Heart right ventricle (tissue), 16 donors: ENCODE measurements around the gene ZFTA. TPM values are rescaled to one million over a fixed set of nuclear protein-coding genes. Genes with fewer than 3 reads are reported as not detected.

ENCODE experiments used
- ATAC-seq, 8 donors: fragments of 200-7000 bp; cut with Tn5 transposase; one replicate each; pipeline ENCODE4 v1.9.1; 2020; ENCODE audit warnings: mild to moderate bottlenecking in 8 of 8, moderate library complexity in 8 of 8, moderate number of reproducible peaks in 1 of 8
- DNase-seq, 2 donors: peaks; one replicate each; pipeline ENCODE4 v3.0.0-alpha.2; 2020
- H3K27ac ChIP-seq, 10 donors: fragments of 200-600 bp; sonication (generic) in 2 of 10; one replicate each; pipeline versions ENCODE4 v1.5.0 to v1.8.0; 2020 to 2022; ENCODE audit warnings: mild to moderate bottlenecking in 3 of 10
- H3K27me3 ChIP-seq, 7 donors: fragments of 200-600 bp; one replicate each; pipeline ENCODE4 v1.8.0; 2021 to 2022; ENCODE audit warnings: mild to moderate bottlenecking in 2 of 7
- H3K36me3 ChIP-seq, 9 donors: fragments of 200-600 bp; sonication (generic) in 1 of 9; one replicate each; pipeline versions ENCODE4 v1.5.0 to v1.8.0; 2020 to 2022; ENCODE audit warnings: mild to moderate bottlenecking in 2 of 9
- H3K4me1 ChIP-seq, 9 donors: fragments of 200-600 bp; sonication (generic) in 1 of 9; one replicate each; pipeline versions ENCODE4 v1.5.0 to v1.8.0; 2020 to 2022; ENCODE audit warnings: mild to moderate bottlenecking in 4 of 9
- H3K4me3 ChIP-seq, 10 donors: fragments of 200-600 bp; sonication (generic) in 2 of 10; one replicate each; pipeline versions ENCODE4 v1.5.0 to v1.8.0; 2020 to 2022; ENCODE audit warnings: mild to moderate bottlenecking in 7 of 10, moderate library complexity in 2 of 10
- H3K9me3 ChIP-seq, 11 donors: fragments of 200-600 bp in 10 of 11; sonication (generic) in 2 of 11; one replicate each; pipeline versions ENCODE4 v1.5.0 to v1.8.0; 2013 to 2022; ENCODE audit warnings: mild to moderate bottlenecking in 2 of 11, control low read depth in 1 of 11, moderate library complexity in 1 of 11
- WGBS, 2 donors: extraction: QIAGEN DNeasy Blood & Tissue Kit; methylation state at CpG; one replicate each; pipeline ENCODE4 v1.1.7; 2013; ENCODE audit warnings: inconsistent platforms in 1 of 2; 5-methylcytosine and 5-hydroxymethylcytosine counted together
- intact Hi-C, 10 donors: fragments of 100-400 bp; cut with DNase I; formaldehyde crosslinking; loops; one replicate each; pipeline versions ENCODE4 v1.11.1 to v1.14.2; 2022
- polyA plus RNA-seq, 2 donors: library from polyadenylated mRNA; stranded (reverse); fragments of 200-250 nt; gene quantifications; one replicate each; pipeline ENCODE4 v1.2.3, GENCODE V29; 2013
- total RNA-seq, 10 donors: library from RNA; stranded (reverse); fragmentation: NEBNext Ultra II Directional in 3 of 10; extraction: Animal tissue kit (Norgen Biotek cat#: 25700) in 3 of 10; gene quantifications; one replicate each; pipeline versions ENCODE4 v1.2.1 to v1.2.4, GENCODE V29; 2021 to 2023
- TF ChIP-seq, protein P1 (sequence below), 9 donors: fragments of 200-600 bp; sonication (generic) in 2 of 9; IDR thresholded peaks; one replicate each; pipeline versions ENCODE4 v1.5.0 to v1.8.0; 2021 to 2022; ENCODE audit warnings: antibody characterized with exemption in 9 of 9, mild to moderate bottlenecking in 5 of 9, moderate library complexity in 1 of 9
- donor health status: Arrhythmogenic right ventricular cardiomyopathy.
- donor health status: ischemic (EF 13 %, LVEDD 7.1; RV severe dilation, severe dysfunction).
- donor health status: healthy with polysubstance abuse.
- donor health status: DM: no; HTN: yes; CAD: no.
- donor health status: DM: no; HTN: no; CAD: no.
- donor health status: ischemic (EF 25% LVEDD 6.9; RV normal size, moderate dysfunction).
- donor health status: ischemic (EF 25% LVEDD 5.7; RV mildly dilated, moderate dysfunction).
- donor health status: healthy.
- donor health status: DM: yes; HTN: yes; CAD: no.
- donor health status: Ischemic cardiomyopathy.
- donor health status: ischemic (EF 35%, LVEDD 5.7; RV mildly dilated, moderate dysfunction).
- donor health status: nonischemic (EF 11% LVEDD 7.7; RV severe dilation, severe dysfunction).
- donor health status: DM: yes; HTN: yes; CAD: no.
- donor health status: PGD.
- donor health status: ischemic (EF 29% LVEDD 5.4; RV normal size, mild dysfunction).
- donor health status: nonischemic (EF 23%, LVEDD 6.1; RV moderate dilation, normal function).

The ZFTA gene
- total and polyA plus RNA-seq, 12 donors = 4.6 to 14.3 (median 8.6) TPM

DNA sequence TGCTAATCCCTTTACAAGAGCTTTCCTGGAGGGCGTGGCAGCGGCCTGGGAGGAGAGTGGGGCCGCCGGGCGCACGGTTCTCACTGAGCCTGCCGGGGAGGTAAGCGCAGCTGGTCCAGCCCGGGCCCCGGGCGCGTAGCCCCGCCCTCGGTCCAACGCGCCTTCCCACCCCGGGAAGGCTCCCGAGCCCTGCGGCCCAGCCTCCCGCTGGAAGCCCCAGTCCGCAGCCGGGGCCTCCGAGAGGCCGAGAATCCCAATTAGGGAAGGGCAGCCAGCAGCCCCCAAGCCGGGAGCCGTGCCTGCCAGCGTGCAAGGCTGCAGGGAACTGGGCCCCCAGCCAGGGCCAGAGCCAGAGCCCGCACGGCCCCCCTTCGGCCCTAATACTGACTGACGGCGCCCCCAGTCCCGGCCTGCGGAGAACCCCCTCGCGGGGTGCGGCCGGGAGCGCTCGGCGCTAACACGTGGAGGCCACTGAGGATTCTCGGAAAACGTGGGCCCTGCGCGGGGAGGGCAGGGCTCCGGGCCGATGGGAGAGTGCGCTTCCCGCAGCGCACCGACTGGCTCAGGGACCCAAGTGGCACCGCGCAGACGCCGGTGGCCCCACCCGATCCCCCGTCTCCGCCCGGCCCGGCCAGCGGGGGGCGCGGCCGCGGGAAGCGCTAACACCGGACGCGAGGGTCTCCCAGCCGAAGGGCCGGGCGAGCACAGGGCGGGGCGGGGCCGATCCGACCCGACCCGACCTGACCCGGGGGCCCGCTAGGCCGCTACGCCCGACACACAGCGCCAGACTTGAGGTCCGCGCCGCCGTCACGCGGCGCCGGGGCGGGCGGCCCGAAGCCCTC, 5.7 kb downstream of the ZFTA start:
- H3K36me3 ChIP-seq = peaks cover 0 to 45% (median 7%) of the 10 kb centered on the region in 9 donors
- intact Hi-C loops = loop anchor here in 5 of 10 donors (10.0 kb wide), 3 partner anchors 52 to 382 kb away; partner anchors contain the start of gene SPINDOC (in 1 of the 5)
- H3K27ac ChIP-seq = peak overlapping the region in 9 of 10 donors; percentile 50 to 74 (median 69)
- peak overlapping the region; percentile 26 to 67 (median 54) for H3K4me3 ChIP-seq
- TF ChIP-seq, protein P1, sequence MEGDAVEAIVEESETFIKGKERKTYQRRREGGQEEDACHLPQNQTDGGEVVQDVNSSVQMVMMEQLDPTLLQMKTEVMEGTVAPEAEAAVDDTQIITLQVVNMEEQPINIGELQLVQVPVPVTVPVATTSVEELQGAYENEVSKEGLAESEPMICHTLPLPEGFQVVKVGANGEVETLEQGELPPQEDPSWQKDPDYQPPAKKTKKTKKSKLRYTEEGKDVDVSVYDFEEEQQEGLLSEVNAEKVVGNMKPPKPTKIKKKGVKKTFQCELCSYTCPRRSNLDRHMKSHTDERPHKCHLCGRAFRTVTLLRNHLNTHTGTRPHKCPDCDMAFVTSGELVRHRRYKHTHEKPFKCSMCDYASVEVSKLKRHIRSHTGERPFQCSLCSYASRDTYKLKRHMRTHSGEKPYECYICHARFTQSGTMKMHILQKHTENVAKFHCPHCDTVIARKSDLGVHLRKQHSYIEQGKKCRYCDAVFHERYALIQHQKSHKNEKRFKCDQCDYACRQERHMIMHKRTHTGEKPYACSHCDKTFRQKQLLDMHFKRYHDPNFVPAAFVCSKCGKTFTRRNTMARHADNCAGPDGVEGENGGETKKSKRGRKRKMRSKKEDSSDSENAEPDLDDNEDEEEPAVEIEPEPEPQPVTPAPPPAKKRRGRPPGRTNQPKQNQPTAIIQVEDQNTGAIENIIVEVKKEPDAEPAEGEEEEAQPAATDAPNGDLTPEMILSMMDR (IDR thresholded peaks at IDR 0.05) = peak in 5 of 9 donors; percentile 7 to 47 (median 27)
- 9 to 28% methylated on average over 92 to 96 of the region's 96 CpGs for whole genome bisulfite sequencing, 2 donors
- peak; percentile 35 to 52 for DNase-seq
- H3K27me3 ChIP-seq = no peaks in the 10 kb centered on the region
- H3K4me1 ChIP-seq = peaks cover 10 to 48% (median 22%) of the 10 kb centered on the region in 9 donors
- peak; percentile 44 to 65 (median 58) for ATAC-seq
- H3K9me3 ChIP-seq = no peaks in the 10 kb centered on the region

DNA sequence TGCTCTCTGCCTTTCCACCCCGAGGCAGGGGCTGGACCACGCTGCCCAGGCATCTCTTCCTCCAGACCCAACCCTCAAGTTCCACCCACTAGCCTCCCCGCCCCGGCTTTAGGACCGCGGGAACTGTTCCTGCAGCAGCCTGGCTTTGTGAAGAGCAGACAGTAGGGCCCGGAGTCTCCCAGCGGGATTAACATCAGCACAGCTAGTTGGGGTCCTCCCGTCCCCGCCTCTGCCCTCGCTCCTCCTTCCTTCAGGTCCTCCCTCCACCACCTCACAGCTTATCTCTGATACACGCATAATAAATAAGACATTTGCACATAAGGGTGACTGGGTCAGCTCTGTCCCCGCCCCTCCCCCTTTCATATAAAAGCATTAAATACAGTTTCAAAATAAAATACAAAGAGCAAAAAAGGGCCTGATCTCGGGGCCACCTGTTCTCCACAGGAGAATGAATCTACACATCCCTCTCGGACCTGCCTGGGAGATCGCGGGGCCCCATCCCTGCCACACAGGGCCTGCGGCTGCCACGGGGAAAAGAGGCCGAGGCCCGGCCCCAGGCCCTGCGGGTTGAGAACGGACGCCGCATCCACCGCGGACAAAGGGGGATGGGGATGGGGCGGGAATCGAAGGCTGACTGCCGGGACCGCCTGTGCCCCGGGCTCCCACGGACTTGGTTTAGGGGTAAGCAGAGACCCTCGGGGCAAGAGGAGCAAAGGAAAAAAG, 6.5 kb downstream of the ZFTA start:
- ATAC-seq (peak in 5 of 8 donors; percentile 0 to 14 (median 3)), DNase-seq (peak; percentile 17 to 35)
- TF ChIP-seq, protein P1 (IDR thresholded peaks at IDR 0.05) = no peak
- H3K36me3 ChIP-seq = peaks cover 0 to 53% (median 13%) of the 10 kb centered on the region in 9 donors
- no peaks in the 10 kb centered on the region for H3K27me3 ChIP-seq
- 52 to 55% methylated on average over 34 of the region's 34 CpGs for WGBS, 2 donors
- no peaks in the 10 kb centered on the region for H3K9me3 ChIP-seq
- H3K4me1 ChIP-seq = peaks cover 10 to 45% (median 19%) of the 10 kb centered on the region in 9 donors
- intact Hi-C loops = loop anchor here in 5 of 10 donors (10.0 kb wide), 3 partner anchors 53 to 383 kb away; partner anchors contain the start of gene SPINDOC (in 1 of the 5)
- H3K27ac ChIP-seq = peak overlapping the region in 7 of 10 donors; percentile 49 to 74 (median 69)
- H3K4me3 ChIP-seq = peak overlapping the region; percentile 26 to 67 (median 54)

DNA sequence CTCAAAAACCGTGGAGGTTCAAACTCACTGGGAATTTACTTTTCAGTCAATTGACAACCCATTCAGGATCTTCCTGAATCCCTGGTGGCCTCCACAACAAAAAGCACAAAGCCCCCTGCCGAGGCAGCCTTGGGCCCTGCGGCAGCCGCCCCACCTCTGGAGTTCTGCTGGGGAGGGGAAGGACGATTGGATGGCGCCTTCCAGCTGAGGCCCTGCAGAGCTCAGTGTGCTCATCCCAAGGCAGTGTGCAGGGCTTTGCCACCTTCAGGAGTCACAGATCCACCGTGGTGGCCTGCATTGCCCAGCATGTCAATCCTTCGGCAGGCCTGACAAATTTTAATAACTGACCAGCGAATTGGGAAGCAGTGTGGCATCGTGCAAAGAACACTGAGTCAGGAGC, 7.4 kb downstream of the ZFTA start:
- intact Hi-C loops = loop anchor here in 5 of 10 donors (10.0 kb wide), 3 partner anchors 54 to 384 kb away; partner anchors contain the start of gene SPINDOC (in 1 of the 5)
- H3K4me1 ChIP-seq = peaks cover 8 to 36% (median 11%) of the 10 kb centered on the region in 9 donors
- WGBS, 2 donors = 81 to 82% methylated on average over 10 of the region's 10 CpGs

More for the DNA sequence above, 7.4 kb downstream of the ZFTA start:
- ATAC-seq = no peak
- H3K9me3 ChIP-seq = no peaks in the 10 kb centered on the region
- H3K27me3 ChIP-seq = no peaks in the 10 kb centered on the region
- peaks cover 0 to 62% (median 16%) of the 10 kb centered on the region in 9 donors for H3K36me3 ChIP-seq
- TF ChIP-seq, protein P1 (IDR thresholded peaks at IDR 0.05) = no peak
- H3K27ac ChIP-seq = no peak overlapping the region
- no peak overlapping the region for H3K4me3 ChIP-seq
- no peak for DNase-seq
